A549 (cell line): ENCODE measurements around the gene NRAS.

Experiments
- CEBPB ChIP-seq, 2 experiments: fragments of >200 bp in 1 of 2; sonication (Bioruptor Twin) in 1 of 2; formaldehyde crosslinking in 1 of 2; IDR thresholded peaks; 2 replicates each; pipeline ENCODE4 v1.6.1; 2012 to 2016
- CHD2 ChIP-seq: fragments of 150-350 bp; IDR thresholded peaks from 2 replicates; pipeline ENCODE4 v1.6.1; 2014; ENCODE audit warnings: low read length; ENCODE audit not compliant: partially characterized antibody
- CTCF ChIP-seq: fragments of >200 bp; sonication (Bioruptor Twin); formaldehyde crosslinking; IDR thresholded peaks from 3 replicates; pipeline ENCODE4 v1.5.1; 2016
- KDM1A ChIP-seq: fragments of 200-600 bp; sonication (generic); IDR thresholded peaks from 2 replicates; pipeline ENCODE4 v1.6.1; 2016; ENCODE audit warnings: low read depth, mild to moderate bottlenecking
- MAFK ChIP-seq: fragments of 450-650 bp; IDR thresholded peaks from 2 replicates; pipeline ENCODE4 v1.6.1; 2014; ENCODE audit not compliant: partially characterized antibody
- MAZ ChIP-seq: fragments of 150-350 bp; IDR thresholded peaks from 2 replicates; pipeline ENCODE4 v1.6.1; 2014; ENCODE audit warnings: antibody characterized with exemption, low read depth, low read length, borderline replicate concordance
- POLR2A ChIP-seq: IDR thresholded peaks from 2 replicates; pipeline ENCODE4 v1.6.1; 2012; ENCODE audit warnings: mild to moderate bottlenecking, low read length
- RAD21 ChIP-seq, 2 experiments: fragments of >200 bp in 1 of 2; sonication (Bioruptor Twin) in 1 of 2; formaldehyde crosslinking in 1 of 2; IDR thresholded peaks in 1 of 2; conservative IDR thresholded peaks in 1 of 2; 2 replicates in 1 of 2; 3 replicates in 1 of 2; pipeline ENCODE4 v1.6.1; 2012 to 2018; ENCODE audit warnings: inconsistent platforms in 1 of 2
- SREBF2 ChIP-seq: fragments of 450-650 bp; IDR thresholded peaks from 2 replicates; pipeline ENCODE4 v1.6.1; 2014; ENCODE audit warnings: mild to moderate bottlenecking, moderate library complexity
- ZSCAN20 ChIP-seq: fragments of 250-450 bp; sonication (Bioruptor Pico); IDR thresholded peaks from 2 replicates; pipeline ENCODE4 v1.8.0; 2022; ENCODE audit warnings: mild to moderate bottlenecking, moderate library complexity
- TF ChIP-seq, protein P1 (sequence below): fragments of 450-650 bp; IDR thresholded peaks from 2 replicates; pipeline ENCODE4 v1.6.1; 2014; ENCODE audit warnings: antibody characterized with exemption
- TF ChIP-seq, protein P2 (sequence below): IDR thresholded peaks from 2 replicates; pipeline ENCODE4 v1.6.1; 2012

DNA sequence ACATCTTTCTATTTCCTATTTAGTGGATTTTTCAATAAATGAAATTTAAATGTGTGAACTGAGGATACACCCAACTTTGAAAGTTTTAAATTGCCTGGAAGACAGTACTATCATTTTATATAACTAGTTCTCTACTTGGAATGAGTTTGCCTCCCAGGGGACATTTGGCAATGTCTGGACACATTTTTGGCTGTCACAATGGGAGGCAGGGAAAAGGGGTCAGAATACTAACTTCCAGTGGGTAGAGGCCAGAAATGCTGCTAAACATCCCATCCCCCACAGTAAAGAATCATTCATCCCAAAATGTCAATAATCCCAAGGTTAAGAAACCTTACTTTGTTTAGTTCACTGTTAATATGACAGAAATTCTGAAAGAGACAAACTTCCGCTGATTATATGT, 13.2 kb upstream of the NRAS start:
- TF ChIP-seq CEBPB (IDR thresholded peaks at IDR 0.05) (no peak), MAZ (no peak), RAD21 (conservative IDR thresholded peaks at IDR 0.05 in 1 of 2, IDR thresholded peaks at IDR 0.05 in 1 of 2) (no peak), POLR2A (no peak), CTCF (no peak), MAFK (no peak), KDM1A (no peak), CHD2 (no peak), ZSCAN20 (CRISPR knock-in tag) (no peak), SREBF2 (no peak)
- TF ChIP-seq, protein P1, sequence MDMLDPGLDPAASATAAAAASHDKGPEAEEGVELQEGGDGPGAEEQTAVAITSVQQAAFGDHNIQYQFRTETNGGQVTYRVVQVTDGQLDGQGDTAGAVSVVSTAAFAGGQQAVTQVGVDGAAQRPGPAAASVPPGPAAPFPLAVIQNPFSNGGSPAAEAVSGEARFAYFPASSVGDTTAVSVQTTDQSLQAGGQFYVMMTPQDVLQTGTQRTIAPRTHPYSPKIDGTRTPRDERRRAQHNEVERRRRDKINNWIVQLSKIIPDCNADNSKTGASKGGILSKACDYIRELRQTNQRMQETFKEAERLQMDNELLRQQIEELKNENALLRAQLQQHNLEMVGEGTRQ: no peak
- TF ChIP-seq, protein P2, sequence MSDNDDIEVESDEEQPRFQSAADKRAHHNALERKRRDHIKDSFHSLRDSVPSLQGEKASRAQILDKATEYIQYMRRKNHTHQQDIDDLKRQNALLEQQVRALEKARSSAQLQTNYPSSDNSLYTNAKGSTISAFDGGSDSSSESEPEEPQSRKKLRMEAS: no peak
